Left ventricle myocardium inferior (tissue), 1 donor: ENCODE measurements around the gene KLK1. TPM values are rescaled to one million over a fixed set of nuclear protein-coding genes. Genes with fewer than 3 reads are reported as not detected.

Experiments used
- DNase-seq: peaks from one replicate; pipeline ENCODE4 v3.0.0-alpha.2; 2020
- H3K27ac ChIP-seq: fragments of 200-600 bp; replicated peaks from 2 replicates; pipeline ENCODE4 v1.8.0; 2021
- H3K27me3 ChIP-seq: fragments of 200-600 bp; 2 replicates; pipeline ENCODE4 v1.8.0; 2021; ENCODE audit warnings: low read depth
- H3K36me3 ChIP-seq: fragments of 200-600 bp; 2 replicates; pipeline ENCODE4 v1.8.0; 2021
- H3K4me1 ChIP-seq: fragments of 200-600 bp; 2 replicates; pipeline ENCODE4 v1.8.0; 2021
- H3K4me3 ChIP-seq: fragments of 200-600 bp; 2 replicates; pipeline ENCODE4 v1.8.0; 2021; ENCODE audit warnings: mild to moderate bottlenecking, moderate library complexity
- H3K9me3 ChIP-seq: fragments of 200-600 bp; replicated peaks from 2 replicates; pipeline ENCODE4 v1.8.0; 2021
- CTCF ChIP-seq: fragments of 200-600 bp; IDR thresholded peaks from 2 replicates; pipeline ENCODE4 v1.8.0; 2021; ENCODE audit warnings: antibody characterized with exemption, mild to moderate bottlenecking, borderline replicate concordance
- intact Hi-C: fragments of 100-400 bp; cut with micrococcal nuclease; formaldehyde crosslinking; loops from one replicate; pipeline ENCODE4 v1.11.0; 2022
- total RNA-seq: library from RNA; stranded (reverse); fragmentation: NEBNext Ultra II Directional; extraction: Animal tissue kit (Norgen Biotek cat#: 25700); gene quantifications from one replicate; pipeline ENCODE4 v1.2.1, GENCODE V29; 2021
- donor health status: DM: no; HTN: yes; CAD: no; lungs with severe emphysema.

The KLK1 gene
- total RNA-seq, 1 donor from 2014 or later, result 0.41 TPM

GRCh38 chr19:50835785-50836542 is 12.4 kb upstream of the KLK1 start:
- Histone ChIP-seq H3K27me3 (peaks cover 70% of the 10 kb centered on the region), H3K4me3 (peak overlapping the region; percentile 67), H3K9me3 (peaks cover 3% of the 10 kb centered on the region), H3K36me3 (no peaks in the 10 kb centered on the region), H3K27ac (no peak overlapping the region), H3K4me1 (peaks cover 12% of the 10 kb centered on the region)
- TF ChIP-seq CTCF, result no peak
- peak; percentile 66 for DNase-seq
- intact Hi-C loops, result no loop called here

- no peak for DNase-seq
- TF ChIP-seq CTCF, result no peak
- peak overlapping the region; percentile 67 for H3K4me3 ChIP-seq
- H3K27ac ChIP-seq, result no peak overlapping the region
- peaks cover 12% of the 10 kb centered on the region for H3K4me1 ChIP-seq
- H3K36me3 ChIP-seq, result no peaks in the 10 kb centered on the region
- intact Hi-C loops, result no loop called here
- peaks cover 3% of the 10 kb centered on the region for H3K9me3 ChIP-seq
- peaks cover 77% of the 10 kb centered on the region for H3K27me3 ChIP-seq
Measured at GRCh38 chr19:50835103-50835784, 11.7 kb upstream of the KLK1 start.

GRCh38 chr19:50833802-50834167 is 10.2 kb upstream of the KLK1 start:
- peaks cover 87% of the 10 kb centered on the region for H3K27me3 ChIP-seq
- no peaks in the 10 kb centered on the region for H3K9me3 ChIP-seq
- no peak for DNase-seq
- H3K27ac ChIP-seq, result no peak overlapping the region
- intact Hi-C loops, result no loop called here
- TF ChIP-seq CTCF, result no peak
- no peak overlapping the region for H3K4me3 ChIP-seq
- no peaks in the 10 kb centered on the region for H3K36me3 ChIP-seq
- H3K4me1 ChIP-seq, result peaks cover 12% of the 10 kb centered on the region

GRCh38 chr19:50833117-50833801 is 9.7 kb upstream of the KLK1 start, which contains the start of gene KLK15:
KLK15 (minus strand) TSS chr19:50833574; CDS start chr19:50831492, 2,082 bp downstream.
- Histone ChIP-seq H3K36me3 (no peaks in the 10 kb centered on the region), H3K9me3 (no peaks in the 10 kb centered on the region), H3K4me1 (peaks cover 12% of the 10 kb centered on the region), H3K27me3 (peaks cover 92% of the 10 kb centered on the region), H3K27ac (no peak within 1 kb of the TSS), H3K4me3 (no peak within 1 kb of the TSS)
- no peak for DNase-seq
- no peak for TF ChIP-seq CTCF
- intact Hi-C loops, result no loop called here

- intact Hi-C loops, result no loop called here
- H3K9me3 ChIP-seq, result no peaks in the 10 kb centered on the region
- peaks cover 93% of the 10 kb centered on the region for H3K27me3 ChIP-seq
- no peaks in the 10 kb centered on the region for H3K36me3 ChIP-seq
- H3K4me1 ChIP-seq, result peaks cover 12% of the 10 kb centered on the region
- TF ChIP-seq CTCF, result no peak
- no peak overlapping the region for H3K27ac ChIP-seq
- H3K4me3 ChIP-seq, result no peak overlapping the region
- no peak for DNase-seq
Measured at GRCh38 chr19:50832666-50833065, 9.1 kb upstream of the KLK1 start.
